Neuronal stem cell (in vitro differentiated cells): ENCODE measurements around the gene NOC2L.

Experiments used
- DNase-seq: peaks from one replicate; pipeline ENCODE4 v3.0.0-alpha.2; 2013; ENCODE audit warnings: low spot score
- H2AFZ ChIP-seq: one replicate; pipeline ENCODE4 v1.6.1; 2013; ENCODE audit warnings: mild to moderate bottlenecking, low read length, inconsistent platforms
- H2AK5ac ChIP-seq: 2 replicates; pipeline ENCODE4 v1.6.1; 2013; ENCODE audit warnings: low read depth, mild to moderate bottlenecking, inconsistent platforms, low read length, moderate library complexity, mixed read lengths
- H2BK120ac ChIP-seq: 2 replicates; pipeline ENCODE4 v1.6.1; 2013; ENCODE audit warnings: low read depth, mild to moderate bottlenecking, inconsistent platforms, low read length, moderate library complexity, mixed read lengths
- H2BK12ac ChIP-seq: one replicate; pipeline ENCODE4 v1.6.1; 2013; ENCODE audit warnings: low read length, inconsistent platforms
- H2BK15ac ChIP-seq: 2 replicates; pipeline ENCODE4 v1.6.1; 2013; ENCODE audit warnings: mild to moderate bottlenecking, low read length, inconsistent platforms, mixed read lengths
- H2BK5ac ChIP-seq: one replicate; pipeline ENCODE4 v1.6.1; 2013; ENCODE audit warnings: inconsistent platforms, mild to moderate bottlenecking, low read length, moderate library complexity
- H3K14ac ChIP-seq: one replicate; pipeline ENCODE4 v1.6.1; 2013; ENCODE audit warnings: low read length, inconsistent platforms
- H3K18ac ChIP-seq: 2 replicates; pipeline ENCODE4 v1.6.1; 2013; ENCODE audit warnings: low read length, inconsistent platforms
- H3K23ac ChIP-seq: 2 replicates; pipeline ENCODE4 v1.6.1; 2013; ENCODE audit warnings: low read depth, mild to moderate bottlenecking, mixed read lengths, low read length, inconsistent platforms; ENCODE audit not compliant: poor library complexity
- H3K27ac ChIP-seq: replicated peaks from 3 replicates; pipeline ENCODE4 v1.5.1; 2013; ENCODE audit warnings: low read length, inconsistent platforms
- H3K27me3 ChIP-seq, 3 experiments: 2 replicates each; pipeline ENCODE4 v1.6.1; 2013; ENCODE audit warnings: low read length in 3 of 3, mild to moderate bottlenecking in 2 of 3, inconsistent platforms in 1 of 3, low read depth in 1 of 3, mixed read lengths in 1 of 3, moderate library complexity in 1 of 3; ENCODE audit not compliant: control insufficient read depth in 3 of 3, insufficient read depth in 3 of 3
- H3K36me3 ChIP-seq, 2 donors: replicated peaks in 1 of 2; 2 replicates each; pipeline ENCODE4 v1.6.1; 2013; ENCODE audit warnings: low read length in 2 of 2; ENCODE audit not compliant: control insufficient read depth in 2 of 2, insufficient read depth in 2 of 2
- H3K4ac ChIP-seq: 2 replicates; pipeline ENCODE4 v1.6.1; 2013; ENCODE audit warnings: inconsistent platforms, mild to moderate bottlenecking, low read length, moderate library complexity
- H3K4me1 ChIP-seq, 2 donors: 1 replicate in 1 of 2; 2 replicates in 1 of 2; pipeline ENCODE4 v1.6.1; 2013; ENCODE audit warnings: low read length in 2 of 2, low read depth in 1 of 2; ENCODE audit not compliant: control insufficient read depth in 2 of 2, insufficient read depth in 1 of 2
- H3K4me2 ChIP-seq: one replicate; pipeline ENCODE4 v1.6.1; 2013; ENCODE audit warnings: mild to moderate bottlenecking, low read length, inconsistent platforms; ENCODE audit not compliant: insufficient read depth, poor library complexity, severe bottlenecking
- H3K4me3 ChIP-seq, 2 donors: 2 replicates each; pipeline ENCODE4 v1.5.1; 2013; ENCODE audit warnings: low read length in 2 of 2, mild to moderate bottlenecking in 2 of 2, inconsistent platforms in 1 of 2, moderate library complexity in 1 of 2
- H3K79me1 ChIP-seq: one replicate; pipeline ENCODE4 v1.6.1; 2013; ENCODE audit warnings: low read depth, mild to moderate bottlenecking, inconsistent platforms, low read length, moderate library complexity
- H3K9ac ChIP-seq: one replicate; pipeline ENCODE4 v1.6.1; 2013; ENCODE audit warnings: mild to moderate bottlenecking, low read depth, low read length, inconsistent platforms; ENCODE audit not compliant: poor library complexity
- H3K9me3 ChIP-seq, 2 donors: replicated peaks in 1 of 2; 2 replicates each; pipeline versions ENCODE3 to v1.6.1; 2013; ENCODE audit warnings: low read length in 2 of 2, mild to moderate bottlenecking in 2 of 2, inconsistent platforms in 1 of 2, low read depth in 1 of 2, mixed read lengths in 1 of 2, moderate library complexity in 1 of 2; ENCODE audit not compliant: control insufficient read depth in 2 of 2, insufficient read depth in 1 of 2
- H4K8ac ChIP-seq: one replicate; pipeline ENCODE4 v1.6.1; 2013; ENCODE audit warnings: low read depth, mild to moderate bottlenecking, inconsistent platforms, low read length, moderate library complexity
- H4K91ac ChIP-seq: one replicate; pipeline ENCODE4 v1.6.1; 2013; ENCODE audit warnings: low read length, low read depth, mild to moderate bottlenecking, inconsistent platforms; ENCODE audit not compliant: poor library complexity
- WGBS, 2 donors: extraction: QIAGEN DNeasy Blood & Tissue Kit; methylation state at CpG; one replicate each; pipeline ENCODE4 v1.1.7; 2013; ENCODE audit warnings: missing lambda C conversion rate in 2 of 2, mixed read lengths in 1 of 2; ENCODE audit not compliant: insufficient read length in 2 of 2, insufficient replicate concordance in 1 of 2; ENCODE audit errors: extremely low coverage in 2 of 2; 5-methylcytosine and 5-hydroxymethylcytosine counted together

Gene NOC2L

GRCh38 chr1:945688-946556, 13.1 kb downstream of the NOC2L start:
- DNase-seq = no peak

GRCh38 chr1:944341-945325, 14.4 kb downstream of the NOC2L start:
- H3K4ac ChIP-seq = no peak overlapping the region
- no peak overlapping the region for H3K27ac ChIP-seq
- H3K9ac ChIP-seq = peak overlapping the region; percentile 44
- no peak overlapping the region for H2BK12ac ChIP-seq
- no CpG with 5 or more reads among the region's 28 CpGs for WGBS, 2 donors
- H3K9me3 ChIP-seq = no peaks in the 10 kb centered on the region
- peaks cover 16 to 23% of the 10 kb centered on the region in 2 donors for H3K4me1 ChIP-seq
- no peak overlapping the region for H3K4me3 ChIP-seq
- DNase-seq = no peak
- H2AFZ ChIP-seq = no peak overlapping the region
- H3K14ac ChIP-seq = no peak overlapping the region
- no peak overlapping the region for H3K4me2 ChIP-seq
- H2AK5ac ChIP-seq = no peak overlapping the region
- peaks cover 4% of the 10 kb centered on the region for H3K79me1 ChIP-seq
- no peak overlapping the region for H3K18ac ChIP-seq
- no peak overlapping the region for H4K8ac ChIP-seq
- H3K36me3 ChIP-seq = peaks cover 24 to 53% of the 10 kb centered on the region in 2 donors
- no peak overlapping the region for H2BK5ac ChIP-seq
- peaks cover 18 to 40% (median 39%) of the 10 kb centered on the region in 3 experiments for H3K27me3 ChIP-seq
- H2BK15ac ChIP-seq = no peak overlapping the region
- H2BK120ac ChIP-seq = no peak overlapping the region
- no peak overlapping the region for H3K23ac ChIP-seq
- no peak overlapping the region for H4K91ac ChIP-seq

More at GRCh38 chr1:945688-946556, 13.1 kb downstream of the NOC2L start:
- Histone ChIP-seq H3K27me3 (peaks cover 9 to 28% (median 27%) of the 10 kb centered on the region in 3 experiments), H2BK12ac (no peak overlapping the region), H3K23ac (no peak overlapping the region), H3K18ac (no peak overlapping the region), H3K4me1 (peaks cover 7 to 12% of the 10 kb centered on the region in 2 donors), H3K79me1 (peaks cover 2% of the 10 kb centered on the region), H3K36me3 (peaks cover 37 to 66% of the 10 kb centered on the region in 2 donors), H3K4ac (no peak overlapping the region), H3K14ac (no peak overlapping the region), H2BK120ac (no peak overlapping the region), H4K91ac (no peak overlapping the region), H2BK15ac (no peak overlapping the region), H3K9me3 (peaks cover 0 to 2% of the 10 kb centered on the region in 2 donors), H3K4me3 (no peak overlapping the region), H3K27ac (no peak overlapping the region), H2BK5ac (peak overlapping the region; percentile 39), H4K8ac (no peak overlapping the region), H3K9ac (no peak overlapping the region), H3K4me2 (peak overlapping the region; percentile 11), H2AK5ac (no peak overlapping the region), H2AFZ (no peak overlapping the region)
- WGBS, 2 donors = no CpG with 5 or more reads among the region's 29 CpGs

GRCh38 chr1:943545-944340, 15.3 kb downstream of the NOC2L start:
- H3K79me1 ChIP-seq = peaks cover 4% of the 10 kb centered on the region
- no CpG with 5 or more reads among the region's 27 CpGs for WGBS, 2 donors
- no peaks in the 10 kb centered on the region for H3K9me3 ChIP-seq
- peaks cover 15 to 45% of the 10 kb centered on the region in 2 donors for H3K36me3 ChIP-seq
- no peak overlapping the region for H2AFZ ChIP-seq
- H2BK120ac ChIP-seq = no peak overlapping the region
- peak overlapping the region; percentile 93 for H3K23ac ChIP-seq
- peaks cover 22 to 27% of the 10 kb centered on the region in 2 donors for H3K4me1 ChIP-seq
- no peak overlapping the region for H2BK15ac ChIP-seq
- H2AK5ac ChIP-seq = peak overlapping the region; percentile 37
- no peak overlapping the region for H3K4me3 ChIP-seq
- H4K8ac ChIP-seq = no peak overlapping the region
- H2BK12ac ChIP-seq = no peak overlapping the region
- H2BK5ac ChIP-seq = peak overlapping the region; percentile 75
- DNase-seq = no peak
- H3K27me3 ChIP-seq = peaks cover 27 to 49% (median 48%) of the 10 kb centered on the region in 3 experiments
- H3K9ac ChIP-seq = no peak overlapping the region
- no peak overlapping the region for H3K4me2 ChIP-seq
- H4K91ac ChIP-seq = no peak overlapping the region
- no peak overlapping the region for H3K18ac ChIP-seq
- H3K14ac ChIP-seq = no peak overlapping the region
- H3K4ac ChIP-seq = no peak overlapping the region
- no peak overlapping the region for H3K27ac ChIP-seq
